Endothelial cell of umbilical vein (primary cell): ENCODE data around the gene CNBD2. TPM values are rescaled to one million over a fixed set of nuclear protein-coding genes. Genes with fewer than 3 reads are reported as not detected.

Experiments
- BruUV-seq: library from RNA; stranded (reverse); fragments of 400-500 nt; replicated peaks from 2 replicates; lab custom pipeline; 2021; lab: Mats Ljungman, UMichigan
- CTCF ChIA-PET: fragments of 300-600, 350-600 bp; sonication (Branson Sonifier 250); formaldehyde crosslinking; loops from one replicate; lab custom pipeline; 2021; ENCODE audit warnings: antibody characterized with exemption, inconsistent platforms; lab: Charles Lee
- POLR2A ChIA-PET: fragments of 300-600, 350-600 bp; sonication (Branson Sonifier 250); formaldehyde crosslinking; loops from one replicate; lab custom pipeline; 2021; ENCODE audit warnings: antibody characterized with exemption, inconsistent platforms; lab: Charles Lee
- DNase-seq: peaks from one replicate; pipeline ENCODE4 v3.0.0-alpha.2; 2011; ENCODE audit warnings: low read depth, low spot score
- FAIRE-seq: peaks from 2 replicates; lab custom pipeline; 2011; peaks lifted over from hg19 to GRCh38; lab: Jason Lieb, UNC
- H2AFZ ChIP-seq: 2 replicates; pipeline ENCODE4 v1.6.0; 2012; ENCODE audit warnings: low read depth, low read length, control low read depth, inconsistent platforms
- H3K27ac ChIP-seq: 2 replicates; pipeline ENCODE4 v1.5.1; 2011; ENCODE audit warnings: low read depth, mild to moderate bottlenecking, control low read depth, low read length, moderate library complexity; ENCODE audit not compliant: insufficient read depth
- H3K27me3 ChIP-seq, 2 experiments: 2 replicates each; pipeline versions ENCODE4 v1.6.0 to v1.6.1; 2011; ENCODE audit warnings: low read length in 2 of 2, mixed read lengths in 1 of 2; ENCODE audit not compliant: control insufficient read depth in 2 of 2, insufficient read depth in 2 of 2
- H3K36me3 ChIP-seq, 2 experiments: 2 replicates in 1 of 2; 3 replicates in 1 of 2; pipeline ENCODE4 v1.5.1; 2011; ENCODE audit warnings: low read length in 2 of 2, mild to moderate bottlenecking in 1 of 2, moderate library complexity in 1 of 2; ENCODE audit not compliant: control insufficient read depth in 2 of 2, insufficient read depth in 2 of 2; ENCODE audit errors: extremely low read depth in 1 of 2
- H3K4me1 ChIP-seq: 3 replicates; pipeline ENCODE4 v1.5.1; 2011; ENCODE audit warnings: mild to moderate bottlenecking, low read length; ENCODE audit not compliant: control insufficient read depth, insufficient read depth; ENCODE audit errors: extremely low read depth
- H3K4me2 ChIP-seq: 2 replicates; pipeline ENCODE4 v1.6.1; 2011; ENCODE audit warnings: low read length, control low read depth, mixed read lengths; ENCODE audit not compliant: insufficient read depth
- H3K4me3 ChIP-seq, 3 experiments: fragments of 200-600 bp in 1 of 3; sonication (generic), shearing (Covaris generic) in 1 of 3; replicated peaks in 1 of 3; 2 replicates each; pipeline ENCODE4 v1.5.1; 2011 to 2016; ENCODE audit warnings: control low read depth in 3 of 3, low read length in 3 of 3, mild to moderate bottlenecking in 2 of 3, inconsistent platforms in 1 of 3, low read depth in 1 of 3, moderate library complexity in 1 of 3; ENCODE audit not compliant: insufficient read depth in 1 of 3
- H3K79me2 ChIP-seq: 2 replicates; pipeline ENCODE4 v1.6.0; 2012; ENCODE audit warnings: low read length, inconsistent platforms; ENCODE audit not compliant: control insufficient read depth, insufficient read depth
- H3K9ac ChIP-seq: replicated peaks from 2 replicates; pipeline ENCODE3; 2011; ENCODE audit warnings: low read length, control low read depth; ENCODE audit not compliant: insufficient read depth; ENCODE audit errors: extremely low read depth
- H3K9me1 ChIP-seq: replicated peaks from 3 replicates; pipeline ENCODE4 v1.6.0; 2011; ENCODE audit warnings: mild to moderate bottlenecking, low read length; ENCODE audit not compliant: control insufficient read depth, insufficient read depth; ENCODE audit errors: extremely low read depth
- H3K9me3 ChIP-seq: replicated peaks from 2 replicates; pipeline ENCODE4 v1.5.1; 2012; ENCODE audit warnings: low read length, inconsistent platforms; ENCODE audit not compliant: control insufficient read depth, insufficient read depth
- H4K20me1 ChIP-seq: replicated peaks from 2 replicates; pipeline ENCODE3; 2011; ENCODE audit warnings: mild to moderate bottlenecking, low read length; ENCODE audit not compliant: control insufficient read depth, insufficient read depth; ENCODE audit errors: extremely low read depth
- CTCF ChIP-seq, 2 donors: IDR thresholded peaks; 1 replicate in 1 of 2; 2 replicates in 1 of 2; pipeline ENCODE4 v1.5.1; 2011; ENCODE audit warnings: low read length in 2 of 2, mild to moderate bottlenecking in 2 of 2, moderate library complexity in 2 of 2, control low read depth in 1 of 2, inconsistent platforms in 1 of 2, low read depth in 1 of 2; ENCODE audit not compliant: insufficient read depth in 1 of 2; ENCODE audit errors: extremely low read depth in 1 of 2
- EZH2 ChIP-seq: IDR thresholded peaks from 2 replicates; pipeline ENCODE4 v1.6.1; 2012; ENCODE audit warnings: borderline replicate concordance, low read depth, mild to moderate bottlenecking, moderate library complexity, low read length, inconsistent platforms; ENCODE audit not compliant: severe bottlenecking
- FOS ChIP-seq: IDR thresholded peaks from 2 replicates; pipeline ENCODE4 v1.6.1; 2011; ENCODE audit warnings: mild to moderate bottlenecking, low read length, moderate library complexity, borderline replicate concordance; ENCODE audit not compliant: insufficient read depth
- GATA2 ChIP-seq: IDR thresholded peaks from 2 replicates; pipeline ENCODE4 v1.7.0; 2011; ENCODE audit warnings: low read depth, mild to moderate bottlenecking, moderate library complexity, mixed read lengths, low read length; ENCODE audit not compliant: insufficient read length, insufficient read depth
- JUN ChIP-seq: IDR thresholded peaks from 2 replicates; pipeline ENCODE4 v1.6.1; 2011; ENCODE audit warnings: borderline replicate concordance, low read depth; ENCODE audit not compliant: insufficient read length, insufficient read depth
- MYC ChIP-seq: IDR thresholded peaks from one replicate; pipeline ENCODE4 v1.6.1; 2011; ENCODE audit warnings: mild to moderate bottlenecking, low read depth, low read length
- POLR2A ChIP-seq: IDR thresholded peaks from 2 replicates; pipeline ENCODE4 v1.6.1; 2012; ENCODE audit warnings: low read depth, mild to moderate bottlenecking, control low read depth, low read length
- POLR2AphosphoS5 ChIP-seq: IDR thresholded peaks from 2 replicates; pipeline ENCODE4 v1.6.1; 2012; ENCODE audit warnings: low read depth, mild to moderate bottlenecking, control low read depth, low read length, moderate library complexity; ENCODE audit not compliant: insufficient read depth
- dilution Hi-C: fragments of 300-500 bp; cut with MboI; formaldehyde crosslinking; loops from one replicate; pipeline ENCODE4 v1.15.0; 2019; ENCODE audit warnings: low sequenced_read_pairs; ENCODE audit not compliant: extremely low pct_ligation_motif_present
- intact Hi-C: fragments of 100-400 bp; cut with micrococcal nuclease; formaldehyde crosslinking; loops from one replicate; pipeline ENCODE4 v1.10.0; 2022
- polyA plus RNA-seq, 4 experiments: library from polyadenylated mRNA; depleted of rRNA in 3 of 4; stranded (reverse) in 3 of 4; unstranded in 1 of 4; fragments of >200 nt; gene quantifications; 2 replicates each; pipeline versions ENCODE4 v1.2.1 to v1.2.3, GENCODE V29; 2011 to 2012; ENCODE audit warnings: missing spikeins in 1 of 4
- total RNA-seq: library from RNA; stranded (reverse); gene quantifications from 2 replicates; pipeline ENCODE4 v1.2.3, GENCODE V29; 2021
- TF ChIP-seq, protein P1 (sequence below): IDR thresholded peaks from 2 replicates; pipeline ENCODE4 v1.6.1; 2011; ENCODE audit not compliant: insufficient read depth, insufficient read length

CNBD2 gene
- total and polyA plus RNA-seq, 2 donors (not counting 3 experiments of a cell fraction or from before 2014, with no cell fraction given): 4.9 to 7.5 TPM

- CTCF ChIA-PET: interaction anchor here (1.2 to 4.7 kb wide), 5 partner anchors 10 to 225 kb away, joined by 3 to 37 read pairs (median 4); partner anchors contain the start of genes CNBD2 and SCAND1
- Histone ChIP-seq H3K9ac (no peak overlapping the region), H3K27me3 (peaks cover 2 to 8% of the 10 kb centered on the region in 2 experiments), H3K79me2 (no peaks in the 10 kb centered on the region), H3K4me2 (no peak overlapping the region), H3K27ac (no peak overlapping the region), H3K36me3 (no peaks in the 10 kb centered on the region), H2AFZ (no peak overlapping the region), H3K4me3 (no peak overlapping the region), H3K4me1 (no peaks in the 10 kb centered on the region), H3K9me3 (no peaks in the 10 kb centered on the region), H3K9me1 (no peaks in the 10 kb centered on the region), H4K20me1 (no peaks in the 10 kb centered on the region)
- FAIRE-seq (no peak), DNase-seq (no peak)
- no TSS peak for BruUV-seq
- intact Hi-C loops: no loop called here
- TF ChIP-seq POLR2AphosphoS5 (no peak), FOS (no peak), MYC (no peak), JUN (no peak), EZH2 (no peak), GATA2 (no peak), POLR2A (no peak), CTCF (IDR thresholded peaks at IDR 0.05; ENCODE audit: extremely low read depth in 1 of 2, insufficient read depth in 1 of 2, low read depth in 1 of 2, low read length in 2 of 2) (no peak)
- TF ChIP-seq, protein P1, sequence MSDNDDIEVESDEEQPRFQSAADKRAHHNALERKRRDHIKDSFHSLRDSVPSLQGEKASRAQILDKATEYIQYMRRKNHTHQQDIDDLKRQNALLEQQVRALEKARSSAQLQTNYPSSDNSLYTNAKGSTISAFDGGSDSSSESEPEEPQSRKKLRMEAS: no peak
- POLR2A ChIA-PET: no interaction called here
- dilution Hi-C loops: no loop called here
These were observed 9.7 kb downstream of the CNBD2 start for GRCh38 chr20:35978041-35978513.
